ENCODE data around the gene MBD3.
"Not testable (repeated sequence)": the region's sequence is repeated elsewhere in the genome, so short reads cannot be mapped to it uniquely, and the experiment has no call there.

The MBD3 gene

DNA sequence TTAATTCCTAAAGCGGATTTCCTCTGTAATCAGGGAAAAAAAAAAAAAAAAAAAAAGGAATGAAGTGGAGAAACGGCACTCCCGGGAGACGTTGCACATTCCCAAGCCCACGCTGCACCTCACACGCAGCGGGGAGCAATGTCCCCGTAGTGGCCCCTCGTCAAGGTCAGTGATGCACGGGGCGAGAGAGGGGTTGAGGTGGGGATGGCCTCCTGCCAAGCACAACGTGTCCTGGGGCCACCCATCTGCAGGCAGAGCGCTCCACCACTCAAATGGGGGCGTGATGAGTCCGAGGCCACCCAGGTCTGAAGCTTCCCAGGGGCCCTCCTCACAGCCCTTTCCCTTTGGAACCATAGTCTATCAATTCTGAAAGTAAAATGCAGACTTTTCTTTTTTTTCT lies 53.7 kb downstream of the MBD3 start:
- ATAC-seq = peak; percentile 14; the same call in 1 of the 3 replicates
- TF ChIP-seq ZNF8 (CRISPR knock-in tag; IDR thresholded peaks at IDR 0.05) = no peak

DNA sequence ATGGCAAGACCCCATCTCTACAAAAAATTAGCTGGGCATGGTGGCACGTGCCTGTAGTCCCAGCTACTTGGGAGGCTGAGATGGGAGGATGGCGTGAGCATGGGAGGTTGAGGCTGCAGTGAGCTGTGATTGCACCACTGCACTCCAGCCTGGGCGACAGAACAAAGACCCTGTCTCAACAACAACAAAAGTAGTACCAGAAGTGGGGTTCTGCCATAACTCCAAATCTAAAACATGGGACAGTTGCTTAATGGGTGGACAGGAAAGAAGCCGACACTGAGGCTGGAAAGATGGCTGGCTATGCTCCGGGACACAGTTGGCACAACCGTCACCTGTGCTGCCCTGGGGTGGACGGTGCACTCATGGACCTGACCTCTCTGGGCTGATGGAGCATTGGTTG lies 57.0 kb downstream of the MBD3 start:
- not testable (repeated sequence) for ATAC-seq

DNA sequence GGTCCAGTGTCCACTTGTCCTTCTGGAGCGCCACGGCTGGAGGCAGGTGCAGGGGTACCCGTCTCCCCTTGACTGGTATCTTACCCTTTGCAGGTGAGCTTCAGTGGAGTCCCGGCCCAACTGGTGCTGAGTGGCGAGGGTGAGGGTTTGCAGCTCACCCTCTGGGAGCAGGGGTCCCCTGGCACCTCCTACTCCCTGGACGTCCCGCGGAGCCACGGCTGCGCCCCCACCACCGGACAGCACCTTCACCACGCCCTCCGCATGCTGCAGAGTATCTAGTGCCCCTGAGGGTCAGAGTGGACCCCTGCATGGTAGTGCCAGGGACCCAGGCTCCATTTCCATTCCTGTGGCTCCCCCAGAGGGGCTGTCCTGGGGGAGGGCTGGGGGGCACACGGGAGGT lies 57.7 kb downstream of the MBD3 start:
- TF ChIP-seq GLIS3 (CRISPR knock-in tag; IDR thresholded peaks at IDR 0.05) (no peak), CSDC2 (CRISPR knock-in tag; IDR thresholded peaks at IDR 0.05) (no peak), SNAI2 (CRISPR knock-in tag; IDR thresholded peaks at IDR 0.05) (no peak), ZFP30 (CRISPR knock-in tag; IDR thresholded peaks at IDR 0.05) (no peak), ZNF70 (CRISPR knock-in tag; IDR thresholded peaks at IDR 0.05) (no peak)
- ATAC-seq = no peak

DNA sequence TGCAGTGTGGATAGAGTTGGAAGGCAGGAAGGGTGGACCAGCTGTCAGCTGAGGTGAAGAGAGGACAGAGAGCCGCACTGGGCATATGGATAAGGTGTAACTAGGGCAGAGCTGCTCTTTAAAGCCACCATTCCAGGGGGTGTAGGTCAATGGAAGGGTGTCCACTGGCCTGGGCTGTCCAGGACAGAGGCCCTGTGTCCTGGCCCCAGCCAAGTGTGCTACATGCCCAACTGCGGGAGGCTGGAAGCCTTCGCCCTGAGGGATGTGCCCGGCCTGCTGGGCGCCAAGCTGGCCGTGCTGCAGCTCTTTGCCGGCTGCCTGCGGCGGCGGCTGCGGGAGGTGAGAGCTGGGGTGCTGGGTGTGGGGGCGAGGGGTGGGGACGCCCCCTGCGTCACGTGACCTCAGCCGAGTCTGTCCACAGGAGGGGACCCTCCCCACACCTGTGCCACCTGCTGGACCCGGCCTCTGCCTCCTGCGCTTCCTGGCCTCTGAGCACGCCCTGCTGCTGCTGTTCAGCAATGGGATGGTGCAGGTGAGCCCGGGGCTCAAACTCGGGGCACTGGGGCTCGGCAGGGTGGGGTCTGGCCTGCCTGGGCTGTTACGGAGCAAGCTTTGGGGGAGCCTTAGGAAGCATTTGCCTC lies 59.0 kb downstream of the MBD3 start:
- TF ChIP-seq ESRRG (CRISPR knock-in tag; IDR thresholded peaks at IDR 0.05) = no peak
- no peak for TF ChIP-seq ZNF70 (CRISPR knock-in tag; IDR thresholded peaks at IDR 0.05)
- no peak for TF ChIP-seq ZC3H10 (CRISPR knock-in tag; IDR thresholded peaks at IDR 0.05)
- no peak for TF ChIP-seq ZFP3 (CRISPR knock-in tag; IDR thresholded peaks at IDR 0.05)
- no peak for TF ChIP-seq ZFP30 (CRISPR knock-in tag; IDR thresholded peaks at IDR 0.05)
- TF ChIP-seq ISL1 (CRISPR knock-in tag; IDR thresholded peaks at IDR 0.05) = no peak
- TF ChIP-seq GLIS3 (CRISPR knock-in tag; IDR thresholded peaks at IDR 0.05) = no peak
- no peak for TF ChIP-seq CSDC2 (CRISPR knock-in tag; IDR thresholded peaks at IDR 0.05)
- TF ChIP-seq ZNF565 (CRISPR knock-in tag; conservative IDR thresholded peaks at IDR 0.05; ENCODE audit: low read depth) = no peak
- no peak for TF ChIP-seq ARNTL (CRISPR knock-in tag; IDR thresholded peaks at IDR 0.05; ENCODE audit: borderline replicate concordance, low read depth)
- TF ChIP-seq TCF4 (CRISPR knock-in tag; IDR thresholded peaks at IDR 0.05; ENCODE audit: borderline replicate concordance) = no peak
- no peak for TF ChIP-seq OSR1 (CRISPR knock-in tag; IDR thresholded peaks at IDR 0.05)
- TF ChIP-seq, protein P1, sequence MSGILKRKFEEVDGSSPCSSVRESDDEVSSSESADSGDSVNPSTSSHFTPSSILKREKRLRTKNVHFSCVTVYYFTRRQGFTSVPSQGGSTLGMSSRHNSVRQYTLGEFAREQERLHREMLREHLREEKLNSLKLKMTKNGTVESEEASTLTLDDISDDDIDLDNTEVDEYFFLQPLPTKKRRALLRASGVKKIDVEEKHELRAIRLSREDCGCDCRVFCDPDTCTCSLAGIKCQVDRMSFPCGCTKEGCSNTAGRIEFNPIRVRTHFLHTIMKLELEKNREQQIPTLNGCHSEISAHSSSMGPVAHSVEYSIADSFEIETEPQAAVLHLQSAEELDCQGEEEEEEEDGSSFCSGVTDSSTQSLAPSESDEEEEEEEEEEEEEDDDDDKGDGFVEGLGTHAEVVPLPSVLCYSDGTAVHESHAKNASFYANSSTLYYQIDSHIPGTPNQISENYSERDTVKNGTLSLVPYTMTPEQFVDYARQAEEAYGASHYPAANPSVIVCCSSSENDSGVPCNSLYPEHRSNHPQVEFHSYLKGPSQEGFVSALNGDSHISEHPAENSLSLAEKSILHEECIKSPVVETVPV (CRISPR knock-in tag; IDR thresholded peaks at IDR 0.05) = no peak
- TF ChIP-seq, protein P2, sequence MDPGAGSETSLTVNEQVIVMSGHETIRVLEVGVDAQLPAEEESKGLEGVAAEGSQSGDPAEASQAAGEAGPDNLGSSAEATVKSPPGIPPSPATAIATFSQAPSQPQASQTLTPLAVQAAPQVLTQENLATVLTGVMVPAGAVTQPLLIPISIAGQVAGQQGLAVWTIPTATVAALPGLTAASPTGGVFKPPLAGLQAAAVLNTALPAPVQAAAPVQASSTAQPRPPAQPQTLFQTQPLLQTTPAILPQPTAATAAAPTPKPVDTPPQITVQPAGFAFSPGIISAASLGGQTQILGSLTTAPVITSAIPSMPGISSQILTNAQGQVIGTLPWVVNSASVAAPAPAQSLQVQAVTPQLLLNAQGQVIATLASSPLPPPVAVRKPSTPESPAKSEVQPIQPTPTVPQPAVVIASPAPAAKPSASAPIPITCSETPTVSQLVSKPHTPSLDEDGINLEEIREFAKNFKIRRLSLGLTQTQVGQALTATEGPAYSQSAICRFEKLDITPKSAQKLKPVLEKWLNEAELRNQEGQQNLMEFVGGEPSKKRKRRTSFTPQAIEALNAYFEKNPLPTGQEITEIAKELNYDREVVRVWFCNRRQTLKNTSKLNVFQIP (CRISPR knock-in tag; IDR thresholded peaks at IDR 0.05; ENCODE audit: borderline replicate concordance, low read depth) = no peak
- no peak for TF ChIP-seq BACH2 (CRISPR knock-in tag; IDR thresholded peaks at IDR 0.05; ENCODE audit: borderline replicate concordance)
- no peak for TF ChIP-seq TOX (CRISPR knock-in tag; IDR thresholded peaks at IDR 0.05; ENCODE audit: borderline replicate concordance)
- TF ChIP-seq RARB (CRISPR knock-in tag; IDR thresholded peaks at IDR 0.05) = no peak
- TF ChIP-seq SNAI2 (CRISPR knock-in tag; IDR thresholded peaks at IDR 0.05) = no peak
- no peak for TF ChIP-seq PPARA (CRISPR knock-in tag; IDR thresholded peaks at IDR 0.05; ENCODE audit: borderline replicate concordance)
- TF ChIP-seq, protein P3, sequence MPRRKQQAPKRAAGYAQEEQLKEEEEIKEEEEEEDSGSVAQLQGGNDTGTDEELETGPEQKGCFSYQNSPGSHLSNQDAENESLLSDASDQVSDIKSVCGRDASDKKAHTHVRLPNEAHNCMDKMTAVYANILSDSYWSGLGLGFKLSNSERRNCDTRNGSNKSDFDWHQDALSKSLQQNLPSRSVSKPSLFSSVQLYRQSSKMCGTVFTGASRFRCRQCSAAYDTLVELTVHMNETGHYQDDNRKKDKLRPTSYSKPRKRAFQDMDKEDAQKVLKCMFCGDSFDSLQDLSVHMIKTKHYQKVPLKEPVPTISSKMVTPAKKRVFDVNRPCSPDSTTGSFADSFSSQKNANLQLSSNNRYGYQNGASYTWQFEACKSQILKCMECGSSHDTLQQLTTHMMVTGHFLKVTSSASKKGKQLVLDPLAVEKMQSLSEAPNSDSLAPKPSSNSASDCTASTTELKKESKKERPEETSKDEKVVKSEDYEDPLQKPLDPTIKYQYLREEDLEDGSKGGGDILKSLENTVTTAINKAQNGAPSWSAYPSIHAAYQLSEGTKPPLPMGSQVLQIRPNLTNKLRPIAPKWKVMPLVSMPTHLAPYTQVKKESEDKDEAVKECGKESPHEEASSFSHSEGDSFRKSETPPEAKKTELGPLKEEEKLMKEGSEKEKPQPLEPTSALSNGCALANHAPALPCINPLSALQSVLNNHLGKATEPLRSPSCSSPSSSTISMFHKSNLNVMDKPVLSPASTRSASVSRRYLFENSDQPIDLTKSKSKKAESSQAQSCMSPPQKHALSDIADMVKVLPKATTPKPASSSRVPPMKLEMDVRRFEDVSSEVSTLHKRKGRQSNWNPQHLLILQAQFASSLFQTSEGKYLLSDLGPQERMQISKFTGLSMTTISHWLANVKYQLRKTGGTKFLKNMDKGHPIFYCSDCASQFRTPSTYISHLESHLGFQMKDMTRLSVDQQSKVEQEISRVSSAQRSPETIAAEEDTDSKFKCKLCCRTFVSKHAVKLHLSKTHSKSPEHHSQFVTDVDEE (CRISPR knock-in tag; IDR thresholded peaks at IDR 0.05) = no peak
- ATAC-seq = no peak; the same call in 1 of the 3 replicates

DNA sequence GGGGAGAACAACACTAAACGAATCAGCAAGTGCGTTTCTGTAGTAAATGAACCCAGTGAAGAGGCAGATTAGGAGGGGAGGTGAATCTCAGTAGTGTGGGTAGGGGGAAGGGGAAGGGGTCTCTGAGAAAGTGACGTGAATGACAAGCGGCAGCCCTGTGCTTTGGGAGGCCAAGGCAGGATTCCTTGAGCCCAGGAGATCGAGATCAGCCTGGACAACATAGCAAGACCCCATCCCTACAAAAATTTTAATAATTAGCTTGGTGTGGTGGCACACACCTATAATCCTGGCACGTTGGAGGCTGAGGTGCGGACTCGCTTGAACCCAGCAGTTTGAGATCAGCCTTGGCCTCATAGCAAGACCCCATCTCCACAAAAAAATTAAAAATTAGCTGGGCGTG lies 60.7 kb downstream of the MBD3 start:
- TF ChIP-seq RARB (CRISPR knock-in tag; IDR thresholded peaks at IDR 0.05) = no peak
- TF ChIP-seq CSDC2 (CRISPR knock-in tag; IDR thresholded peaks at IDR 0.05) = no peak
- no peak for TF ChIP-seq ZFP30 (CRISPR knock-in tag; IDR thresholded peaks at IDR 0.05)
- TF ChIP-seq, protein P4, sequence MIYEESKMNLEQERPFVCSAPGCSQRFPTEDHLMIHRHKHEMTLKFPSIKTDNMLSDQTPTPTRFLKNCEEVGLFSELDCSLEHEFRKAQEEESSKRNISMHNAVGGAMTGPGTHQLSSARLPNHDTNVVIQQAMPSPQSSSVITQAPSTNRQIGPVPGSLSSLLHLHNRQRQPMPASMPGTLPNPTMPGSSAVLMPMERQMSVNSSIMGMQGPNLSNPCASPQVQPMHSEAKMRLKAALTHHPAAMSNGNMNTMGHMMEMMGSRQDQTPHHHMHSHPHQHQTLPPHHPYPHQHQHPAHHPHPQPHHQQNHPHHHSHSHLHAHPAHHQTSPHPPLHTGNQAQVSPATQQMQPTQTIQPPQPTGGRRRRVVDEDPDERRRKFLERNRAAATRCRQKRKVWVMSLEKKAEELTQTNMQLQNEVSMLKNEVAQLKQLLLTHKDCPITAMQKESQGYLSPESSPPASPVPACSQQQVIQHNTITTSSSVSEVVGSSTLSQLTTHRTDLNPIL (CRISPR knock-in tag; IDR thresholded peaks at IDR 0.05; ENCODE audit: low read depth) = no peak
- no peak for TF ChIP-seq ZNF565 (CRISPR knock-in tag; conservative IDR thresholded peaks at IDR 0.05; ENCODE audit: low read depth)
- TF ChIP-seq ESRRG (CRISPR knock-in tag; IDR thresholded peaks at IDR 0.05) = no peak
- TF ChIP-seq ZNF70 (CRISPR knock-in tag; IDR thresholded peaks at IDR 0.05) = no peak
- no peak for TF ChIP-seq ISL1 (CRISPR knock-in tag; IDR thresholded peaks at IDR 0.05)
- TF ChIP-seq TOX (CRISPR knock-in tag; IDR thresholded peaks at IDR 0.05; ENCODE audit: borderline replicate concordance) = no peak
- no peak for ATAC-seq
